Measurements from ENCODE around the gene NPAS3. TPM values are rescaled to one million over a fixed set of nuclear protein-coding genes. Genes with fewer than 3 reads are reported as not detected.

Gene NPAS3
- total RNA-seq, 1 donor from 2014 or later = 5.2 TPM

GRCh38 chr14:33275879-33276278 is 337.2 kb downstream of the NPAS3 start:
- Mint-ChIP-seq H3K27me3 (ENCODE audit: low read depth) (no peaks in the 10 kb centered on the region), H3K27ac (no peak overlapping the region), H3K4me1 (peaks cover 4% of the 10 kb centered on the region), H3K4me3 (no peak overlapping the region), H3K9me3 (no peaks in the 10 kb centered on the region), H3K36me3 (no peaks in the 10 kb centered on the region)
- DNase-seq (ENCODE audit: low spot score in 2 of 2, unreplicated experiment in 2 of 2) = no peak
- no peak for TF ChIP-seq CTCF (IDR thresholded peaks at IDR 0.05; ENCODE audit: unreplicated experiment)

GRCh38 chr14:33279865-33280264 is 341.2 kb downstream of the NPAS3 start:
- Mint-ChIP-seq H3K4me1 (no peaks in the 10 kb centered on the region), H3K36me3 (no peaks in the 10 kb centered on the region), H3K27ac (no peak overlapping the region), H3K9me3 (no peaks in the 10 kb centered on the region), H3K4me3 (no peak overlapping the region), H3K27me3 (ENCODE audit: low read depth) (no peaks in the 10 kb centered on the region)
- DNase-seq (ENCODE audit: low spot score in 2 of 2, unreplicated experiment in 2 of 2) = no peak
- no peak for TF ChIP-seq CTCF (IDR thresholded peaks at IDR 0.05; ENCODE audit: unreplicated experiment)

GRCh38 chr14:33280646-33281045 is 342.0 kb downstream of the NPAS3 start:
- no peak for TF ChIP-seq CTCF (IDR thresholded peaks at IDR 0.05; ENCODE audit: unreplicated experiment)
- Mint-ChIP-seq H3K4me1 (no peaks in the 10 kb centered on the region), H3K4me3 (no peak overlapping the region), H3K27me3 (ENCODE audit: low read depth) (no peaks in the 10 kb centered on the region), H3K36me3 (no peaks in the 10 kb centered on the region), H3K27ac (no peak overlapping the region), H3K9me3 (no peaks in the 10 kb centered on the region)
- no peak for DNase-seq (ENCODE audit: low spot score in 2 of 2, unreplicated experiment in 2 of 2)

- H3K27ac Mint-ChIP-seq = no peak overlapping the region
- no peak for DNase-seq (ENCODE audit: low spot score in 2 of 2, unreplicated experiment in 2 of 2)
- no peaks in the 10 kb centered on the region for H3K27me3 Mint-ChIP-seq (ENCODE audit: low read depth)
- TF ChIP-seq CTCF (IDR thresholded peaks at IDR 0.05; ENCODE audit: unreplicated experiment) = no peak
- no peaks in the 10 kb centered on the region for H3K9me3 Mint-ChIP-seq
- no peak overlapping the region for H3K4me3 Mint-ChIP-seq
- H3K36me3 Mint-ChIP-seq = no peaks in the 10 kb centered on the region
- no peaks in the 10 kb centered on the region for H3K4me1 Mint-ChIP-seq
Observed at GRCh38 chr14:33282331-33283230, 343.9 kb downstream of the NPAS3 start.

- H3K27me3 Mint-ChIP-seq (ENCODE audit: low read depth) = no peaks in the 10 kb centered on the region
- H3K4me3 Mint-ChIP-seq = no peak overlapping the region
- no peaks in the 10 kb centered on the region for H3K9me3 Mint-ChIP-seq
- H3K36me3 Mint-ChIP-seq = no peaks in the 10 kb centered on the region
- no peak for DNase-seq (ENCODE audit: low spot score in 2 of 2, unreplicated experiment in 2 of 2)
- no peak for TF ChIP-seq CTCF (IDR thresholded peaks at IDR 0.05; ENCODE audit: unreplicated experiment)
- no peak overlapping the region for H3K27ac Mint-ChIP-seq
- H3K4me1 Mint-ChIP-seq = no peaks in the 10 kb centered on the region
Observed at GRCh38 chr14:33285902-33286700, 347.4 kb downstream of the NPAS3 start.

Measured in mesothelial cell of epicardium (in vitro differentiated cells).